SHP77 treated with DMSO at 0.1 percent for 48 hours (cell line): ENCODE results near the gene PRR35.

ENCODE experiments used
- DNase-seq: peaks from one replicate; lab custom pipeline; 2025; lab: John Stamatoyannopoulos, UW

The PRR35 gene

GRCh38 chr16:564690-565418 is 4.7 kb downstream of the PRR35 start:
- no peak for DNase-seq

DNA sequence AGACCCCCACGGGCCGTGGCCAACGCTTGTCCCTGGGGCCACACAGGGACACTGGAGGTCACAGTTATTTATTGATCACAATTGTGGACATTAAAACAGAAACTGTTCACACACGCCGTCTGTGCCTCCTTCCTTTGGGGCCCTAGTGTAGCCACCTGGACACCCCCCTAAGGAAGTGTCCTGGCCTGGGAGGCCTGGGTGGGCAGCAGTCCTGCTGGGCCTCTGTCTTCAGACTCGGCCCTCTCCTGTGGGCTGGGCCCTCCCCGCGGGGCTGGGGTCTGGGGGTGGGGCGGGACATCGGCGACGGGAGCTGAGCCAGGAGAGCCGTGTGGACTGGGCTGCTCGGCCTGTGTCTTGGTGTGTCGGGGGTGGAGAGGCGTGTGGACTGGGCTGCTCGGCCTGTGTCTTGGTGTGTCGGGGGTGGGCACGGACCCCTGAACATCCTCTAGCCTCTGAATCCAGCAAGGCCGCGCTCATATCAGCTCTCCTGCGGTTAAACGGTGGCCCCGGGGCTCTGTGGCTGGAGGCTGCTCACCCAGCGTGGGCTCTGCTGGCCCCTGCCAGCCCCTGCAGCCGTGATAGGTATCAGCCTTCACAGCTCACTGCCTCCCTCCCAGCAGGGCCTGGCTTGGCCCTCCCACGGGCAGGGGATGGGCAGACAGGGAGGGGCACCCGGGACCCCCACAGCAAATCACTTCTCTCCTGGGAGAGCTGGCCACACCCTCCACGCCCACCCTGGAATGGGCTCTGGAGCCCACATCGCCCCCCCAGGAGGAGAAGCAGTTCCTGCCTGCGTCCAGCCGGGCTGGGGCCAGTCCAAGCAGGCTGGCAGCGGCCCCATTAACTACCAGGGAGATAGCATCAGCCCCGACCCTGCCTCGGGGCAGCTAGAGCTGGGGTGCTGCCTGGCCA is 5.5 kb downstream of the PRR35 start:
- DNase-seq: no peak

- DNase-seq: no peak
Observed at GRCh38 chr16:566475-567372, 6.5 kb downstream of the PRR35 start, which contains the start of gene NHLRC4. Gene NHLRC4, plus strand, starts transcription at chr16:567005. Its CDS starts 1,043 bp downstream, at chr16:568048.

GRCh38 chr16:567373-568256 is 7.4 kb downstream of the PRR35 start:
- no peak for DNase-seq

DNA sequence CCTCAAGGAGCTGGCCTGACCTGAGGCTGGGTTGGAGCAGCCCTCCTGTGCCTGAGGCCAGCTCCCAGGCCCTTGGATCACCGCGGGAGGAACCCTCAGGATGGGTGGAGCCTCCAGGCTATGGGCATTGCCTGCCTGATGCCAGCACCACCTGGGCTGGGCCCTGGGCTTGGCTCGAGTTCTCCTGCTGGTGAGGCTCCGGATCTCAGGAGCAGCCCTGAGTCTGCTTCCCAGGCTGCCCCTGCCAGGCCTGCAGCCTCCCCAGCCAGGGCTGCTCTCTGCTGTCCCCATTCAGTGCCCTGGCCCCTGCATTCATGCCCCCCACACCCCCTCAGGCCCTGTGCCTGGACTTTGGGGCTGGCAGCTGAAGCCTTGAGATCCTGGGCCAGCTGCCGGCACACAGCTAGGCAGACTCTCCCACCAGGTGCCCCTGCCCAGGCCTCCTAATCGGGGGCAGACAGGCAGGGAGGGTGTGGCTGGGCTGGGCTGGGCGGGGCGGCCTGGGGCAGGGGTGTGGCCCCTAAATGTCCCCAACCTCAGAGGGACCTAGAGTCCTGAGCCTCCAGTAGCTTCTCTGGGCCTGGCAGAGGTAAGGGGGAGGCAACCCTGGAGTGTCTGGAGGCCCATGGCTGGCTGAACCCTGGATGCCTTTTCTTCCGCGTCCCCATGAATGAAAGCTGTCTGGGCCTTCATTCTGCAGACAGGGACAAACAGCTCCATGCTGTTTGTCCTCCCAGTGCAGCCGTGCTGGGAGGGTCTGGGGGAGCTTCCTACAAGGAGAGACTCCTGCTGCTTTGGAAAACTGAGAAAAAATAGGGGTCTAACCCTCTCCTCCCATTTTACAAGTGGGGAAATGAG is 8.4 kb downstream of the PRR35 start:
- DNase-seq: no peak

DNA sequence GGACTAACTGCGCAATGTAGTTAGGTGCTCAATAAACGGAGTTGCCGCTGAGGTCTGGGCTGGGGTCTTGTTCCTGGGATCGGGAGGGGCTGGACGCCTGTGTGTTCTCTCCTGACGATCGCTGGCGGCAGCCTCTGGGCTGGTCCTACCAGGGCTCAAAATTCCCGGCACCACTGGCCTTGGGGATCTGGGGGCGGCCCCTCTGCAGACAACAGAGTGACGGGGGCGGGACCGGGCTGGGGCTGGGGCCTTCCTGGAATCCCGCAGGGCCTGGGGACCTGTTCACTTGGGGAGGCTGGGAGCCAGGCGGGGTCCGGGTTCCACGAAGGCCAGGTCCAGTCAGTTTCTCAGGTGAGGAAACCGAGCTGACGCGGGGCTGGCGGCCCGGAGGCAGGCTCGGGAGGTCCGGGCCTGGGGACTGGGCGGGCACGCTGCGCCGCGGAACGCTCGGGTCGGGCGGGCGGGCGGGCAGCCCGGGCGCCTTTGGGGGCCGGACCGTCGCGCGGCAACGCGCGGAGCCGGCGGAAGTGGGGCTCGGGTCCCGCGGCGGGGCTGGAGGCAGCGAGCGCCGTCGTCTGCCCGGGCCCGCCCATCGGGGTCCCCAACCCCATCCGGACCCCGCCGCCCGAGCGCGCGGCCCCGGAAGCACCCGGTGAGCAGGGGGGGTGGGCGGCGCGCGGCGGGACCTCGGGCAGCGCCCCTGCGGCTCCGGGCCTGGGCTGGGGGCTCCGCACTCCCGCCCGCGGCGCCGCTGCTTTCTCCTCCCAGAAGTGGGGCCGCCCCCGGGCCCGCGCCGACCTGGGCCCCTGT is 9.5 kb downstream of the PRR35 start, which contains the start of gene PIGQ:
Gene PIGQ (plus strand): TSS at position 524 of the 810 bp plus-strand sequence. CDS start 4,107 bp downstream, outside the sequence.
- no peak for DNase-seq

DNA sequence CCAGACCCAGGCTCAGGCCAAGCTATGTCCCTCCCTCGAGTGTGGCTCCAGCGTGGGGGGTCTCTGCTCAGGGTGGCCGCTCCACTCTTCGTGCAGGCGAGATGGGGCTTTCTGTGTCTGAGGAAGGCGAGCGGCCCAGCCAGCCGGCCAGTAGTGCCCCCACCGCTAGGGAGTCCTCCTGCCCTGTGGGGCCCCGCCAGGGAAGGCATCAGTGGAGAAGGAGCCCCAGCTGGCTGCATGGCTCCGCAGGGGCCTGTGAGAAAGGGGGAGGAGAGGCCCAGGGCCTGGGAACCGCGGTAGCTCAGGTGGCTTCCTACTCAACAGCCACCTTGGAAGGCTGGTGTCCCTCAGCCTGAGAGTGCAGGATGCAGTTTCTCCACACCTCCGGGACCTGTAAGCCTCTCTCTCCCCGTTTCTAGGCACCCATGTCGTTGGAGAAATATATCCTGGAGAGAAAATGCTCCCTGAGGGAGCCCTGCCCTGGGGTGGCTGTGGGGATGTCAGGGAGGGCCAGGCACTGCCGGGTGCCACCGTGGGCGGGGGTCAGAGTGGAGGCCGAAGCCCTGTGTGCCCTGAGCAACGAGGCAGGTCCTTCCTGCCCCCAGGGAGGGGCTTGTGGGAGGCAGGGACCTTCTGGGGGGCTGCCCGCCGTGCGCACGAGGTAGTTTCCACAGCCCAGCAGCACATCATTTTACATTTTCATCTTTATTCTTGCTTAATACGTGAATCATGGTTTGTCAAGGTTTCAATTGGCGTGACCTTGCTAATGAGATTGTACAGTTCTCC is 12.9 kb downstream of the PRR35 start:
- no peak for DNase-seq

- DNase-seq: no peak
Observed at GRCh38 chr16:574021-574760, 14.0 kb downstream of the PRR35 start.

DNA sequence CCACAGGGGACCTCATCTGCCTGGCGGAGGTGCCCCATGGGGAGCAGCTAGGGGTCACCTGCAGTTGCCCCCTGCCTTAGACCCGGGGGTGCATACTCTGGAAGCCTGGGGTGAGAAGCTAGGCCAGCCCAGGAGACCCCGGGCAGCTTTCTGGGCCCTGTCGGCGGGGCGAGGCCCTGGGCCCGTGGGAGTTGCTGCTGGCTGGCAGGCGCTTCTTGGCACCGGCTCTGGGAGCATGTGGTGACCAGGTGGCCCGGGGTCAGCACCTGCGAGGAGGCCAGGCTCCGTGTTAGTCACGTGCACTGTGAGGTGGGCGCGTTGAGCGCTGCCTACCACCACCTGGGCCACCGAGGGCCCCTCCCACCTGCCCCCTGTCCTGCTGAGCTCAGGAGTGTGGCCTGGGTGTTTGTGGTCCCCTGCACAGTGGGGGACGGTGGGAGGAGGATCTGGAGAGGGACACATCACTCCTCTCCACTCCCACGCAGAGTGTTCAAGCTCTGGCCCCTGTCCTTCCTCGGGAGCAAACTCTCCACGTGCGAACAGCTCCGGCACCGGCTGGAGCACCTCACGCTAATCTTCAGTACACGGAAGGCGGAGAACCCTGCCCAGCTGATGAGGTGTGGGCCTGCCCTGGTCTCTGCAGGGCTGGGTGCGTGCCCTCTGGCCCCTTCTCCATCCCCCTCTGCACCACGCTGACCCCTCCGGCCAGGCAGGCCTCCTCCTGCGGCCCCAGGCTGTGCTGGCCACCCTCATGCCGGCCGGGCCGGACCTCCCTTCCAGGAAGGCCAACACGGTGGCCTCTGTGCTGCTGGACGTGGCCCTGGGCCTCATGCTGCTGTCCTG is 15.4 kb downstream of the PRR35 start:
- DNase-seq: no peak

DNA sequence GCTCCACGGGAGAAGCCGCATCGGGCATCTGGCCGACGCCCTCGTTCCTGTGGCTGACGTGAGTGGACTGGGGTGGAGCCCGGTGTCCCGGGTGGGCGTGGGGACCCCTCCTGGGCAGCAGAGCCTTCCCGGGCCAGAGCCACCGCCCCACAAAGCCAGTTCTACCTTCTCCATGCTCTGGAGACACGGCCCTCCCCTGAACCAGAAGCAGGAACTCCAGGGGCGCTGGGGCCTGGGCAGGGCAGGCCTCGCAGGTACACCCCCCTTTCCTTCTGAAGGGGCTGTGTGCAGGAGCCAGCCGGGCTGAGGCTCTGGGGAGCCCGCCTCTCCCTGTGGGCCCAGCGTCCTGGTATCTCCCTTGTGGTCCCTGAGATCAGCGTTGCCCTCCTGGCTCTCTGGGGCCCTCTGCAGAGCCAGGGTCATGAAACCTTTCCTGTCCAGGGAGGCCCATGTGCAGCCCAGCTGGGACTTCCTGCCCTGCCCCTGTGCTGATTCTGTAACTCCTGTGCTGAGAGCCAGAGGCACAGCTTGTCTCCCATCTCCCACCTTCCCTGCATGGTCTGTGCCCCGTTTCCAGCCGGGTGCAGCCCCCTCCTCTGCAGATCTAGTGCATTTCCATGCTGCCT is 16.1 kb downstream of the PRR35 start:
- no peak for DNase-seq

- no peak for DNase-seq
Observed at GRCh38 chr16:576823-577201, 16.6 kb downstream of the PRR35 start.

DNA sequence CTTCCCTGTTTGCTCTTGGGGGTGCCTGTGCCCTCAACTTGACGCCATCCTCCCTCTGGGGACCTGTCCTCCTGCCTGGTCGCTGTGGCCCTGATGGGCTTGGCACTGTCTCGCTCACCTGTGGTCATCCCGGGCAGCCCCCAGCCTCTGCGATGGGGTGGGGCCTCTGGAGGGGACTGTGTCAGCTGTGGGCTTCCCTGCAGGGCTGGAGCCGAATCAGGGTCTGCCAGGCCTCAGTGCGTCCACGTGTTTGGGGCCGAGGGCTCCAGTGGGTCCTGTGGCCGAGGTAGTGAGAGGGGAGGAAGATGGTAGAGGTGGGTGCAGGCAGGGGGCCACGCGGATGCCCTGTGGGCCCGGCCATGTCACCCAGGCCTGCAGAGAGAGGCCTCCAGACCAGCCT is 17.6 kb downstream of the PRR35 start:
- DNase-seq: no peak

- no peak for DNase-seq
Observed at GRCh38 chr16:578232-578869, 18.2 kb downstream of the PRR35 start.

- peak; percentile 24 for DNase-seq
Observed at GRCh38 chr16:578870-579405, 18.7 kb downstream of the PRR35 start.
